Measurements from ENCODE around the gene THAP6.
"Not testable (repeated sequence)": the region's sequence is repeated elsewhere in the genome, so short reads cannot be mapped to it uniquely, and the experiment has no call there.

THAP6 gene

DNA sequence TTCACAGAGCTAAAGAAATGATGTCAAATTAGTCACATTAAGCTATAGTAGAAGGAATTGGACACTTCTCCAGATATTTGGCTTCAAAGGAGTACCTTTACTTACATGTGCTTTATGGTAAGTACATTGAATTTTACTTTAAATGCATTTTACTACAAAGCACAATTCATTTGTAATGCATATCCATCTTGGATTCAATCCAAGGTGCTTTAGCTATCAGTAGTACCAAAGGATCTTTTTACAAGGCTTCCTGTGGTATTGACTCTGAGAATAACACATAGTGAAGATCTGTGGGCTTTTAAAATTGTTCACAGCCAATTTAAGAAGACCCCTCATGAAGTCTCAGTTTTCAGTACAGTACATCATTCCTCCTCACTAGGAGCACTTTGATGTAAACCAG is 13.2 kb downstream of the THAP6 start:
- no peak for DNase-seq

DNA sequence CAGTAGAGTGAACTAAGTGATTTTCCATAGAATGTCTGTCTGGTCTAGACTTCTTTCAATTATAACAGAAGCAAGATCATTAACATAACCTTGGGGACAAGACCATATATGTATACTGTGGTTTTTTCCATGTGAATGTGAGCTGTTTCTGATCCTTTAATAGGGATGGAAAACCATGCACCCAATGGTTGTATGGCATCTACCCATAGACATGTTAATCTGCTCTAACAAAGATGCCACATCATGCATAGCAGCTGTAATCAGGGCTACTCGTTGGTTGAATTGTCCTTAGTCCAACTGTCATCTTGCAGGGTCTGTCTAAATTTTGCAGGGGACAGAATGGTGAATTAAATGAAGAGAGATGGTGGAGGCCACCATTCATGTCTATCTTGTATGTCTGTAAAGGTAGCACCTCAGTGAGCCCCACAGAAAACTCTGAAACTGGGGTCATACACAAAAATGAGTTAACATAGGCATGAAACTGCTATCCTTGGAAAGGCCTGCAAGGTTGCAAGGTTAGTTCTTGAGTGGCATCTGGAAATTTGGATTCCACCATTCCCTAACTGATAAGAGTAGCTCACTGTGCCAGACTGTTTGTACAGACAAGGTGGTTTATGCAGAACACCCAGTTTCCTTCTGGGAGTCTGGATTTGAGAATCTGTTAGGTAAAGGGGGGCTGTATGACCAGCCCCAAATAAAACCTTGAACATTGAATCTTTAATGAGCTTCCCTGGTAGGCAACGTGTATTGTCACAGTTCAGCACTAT is 16.5 kb downstream of the THAP6 start:
- no peak for DNase-seq

DNA sequence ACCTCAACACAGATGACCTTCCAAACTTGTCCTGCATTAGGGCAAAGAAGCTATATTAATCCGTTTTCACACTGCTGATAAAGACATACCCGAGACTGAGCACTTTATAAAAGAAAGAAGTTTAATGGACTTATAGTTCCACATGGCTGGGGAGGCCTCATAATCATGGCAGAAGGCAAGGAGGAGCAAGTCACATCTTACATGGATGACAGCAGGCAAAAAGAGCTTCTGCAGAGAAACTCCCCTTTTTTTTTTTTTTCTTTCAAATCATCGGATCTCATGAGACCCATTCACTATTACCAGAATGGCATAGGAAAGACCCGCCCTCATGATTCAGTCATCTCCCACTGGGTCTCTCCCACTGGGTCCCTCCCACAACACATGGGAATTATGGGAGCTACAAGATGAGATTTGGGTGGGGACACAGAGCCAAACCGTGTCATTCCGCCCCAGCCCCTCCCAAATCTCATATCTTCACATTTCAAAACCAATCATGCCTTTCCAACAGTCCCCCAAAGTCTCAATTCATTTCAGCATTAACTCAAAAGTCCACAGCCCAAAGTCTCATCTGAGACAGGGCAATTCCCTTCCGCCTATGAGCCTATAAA is 17.4 kb downstream of the THAP6 start:
- not testable (repeated sequence) for DNase-seq

DNA sequence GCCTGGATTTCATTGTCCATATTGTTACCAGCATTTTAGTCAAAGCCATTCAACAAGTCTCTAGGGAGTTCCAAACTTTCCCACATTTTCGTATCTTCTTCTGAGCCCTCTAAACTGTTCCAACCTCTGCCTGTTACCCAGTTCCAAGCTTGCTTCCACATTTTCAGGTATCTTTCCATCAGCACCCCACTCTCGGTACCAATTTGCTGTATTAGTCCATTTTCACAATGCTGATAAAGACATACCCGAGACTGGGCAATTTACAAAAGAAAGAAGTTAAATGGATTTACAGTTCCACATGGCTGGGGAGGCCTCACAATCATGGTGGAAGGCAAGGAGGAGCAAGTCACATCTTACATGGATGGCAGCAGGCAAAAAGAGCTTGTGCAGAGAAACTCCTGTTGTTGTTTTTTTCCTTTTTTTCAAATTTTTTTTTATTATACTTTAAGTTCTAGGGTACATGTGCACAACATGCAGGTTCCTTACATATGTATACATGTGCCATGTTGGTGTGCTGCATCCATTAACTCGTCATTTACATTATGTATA is 19.1 kb downstream of the THAP6 start:
- not testable (repeated sequence) for DNase-seq

DNA sequence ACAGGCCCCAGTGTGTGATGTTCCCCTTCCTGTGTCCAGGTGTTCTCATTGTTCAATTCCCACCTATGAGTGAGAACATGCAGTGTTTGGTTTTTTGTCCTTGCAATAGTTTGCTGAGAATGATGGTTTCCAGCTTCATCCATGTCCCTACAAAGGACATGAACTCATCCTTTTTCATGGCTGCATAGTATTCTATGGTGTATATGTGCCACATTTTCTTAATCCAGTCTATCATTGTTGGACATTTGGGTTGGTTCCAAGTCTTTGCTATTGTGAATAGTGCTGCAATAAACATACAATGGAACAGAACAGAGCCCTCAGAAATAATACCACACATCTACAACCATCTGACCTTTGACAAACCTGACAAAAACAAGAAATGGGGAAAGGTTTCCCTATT is 19.7 kb downstream of the THAP6 start:
- not testable (repeated sequence) for DNase-seq

DNA sequence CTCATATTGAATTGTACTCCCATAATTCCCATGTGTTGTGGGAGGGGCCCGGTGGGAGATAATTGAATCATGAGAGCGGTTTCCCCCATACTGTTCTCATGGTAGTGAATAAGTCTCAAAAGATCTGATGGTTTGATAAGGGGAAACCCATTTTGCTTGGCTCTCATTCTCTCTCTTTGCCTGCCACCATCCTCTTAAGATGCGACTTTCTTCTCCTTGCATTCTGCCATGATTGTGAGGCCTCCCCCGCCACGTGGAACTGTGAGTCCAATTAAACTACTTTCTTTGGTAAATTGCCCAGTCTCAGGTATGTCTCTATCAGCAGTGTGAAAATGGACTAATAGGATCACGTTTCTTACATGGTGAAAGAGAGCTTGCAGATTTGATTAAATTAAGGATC is 23.0 kb downstream of the THAP6 start:
- not testable (repeated sequence) for DNase-seq

DNA sequence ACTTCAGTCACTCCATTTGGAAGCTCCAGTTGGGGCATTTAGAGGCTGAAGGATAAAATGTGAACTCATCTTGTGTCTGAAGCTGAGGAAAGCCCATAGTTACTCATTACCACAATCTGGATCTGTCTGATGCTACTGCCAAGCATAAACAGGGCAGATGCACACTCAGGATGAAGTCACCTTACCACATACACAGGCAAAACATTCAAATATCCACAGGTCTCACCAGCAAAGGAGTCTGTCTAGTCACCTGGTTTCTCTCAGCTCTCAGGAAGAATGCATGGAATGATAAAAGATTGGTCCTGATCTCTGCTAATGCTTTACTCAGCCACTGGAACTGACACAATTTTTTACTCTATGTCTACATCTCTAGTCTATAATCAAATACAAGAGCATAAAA is 28.6 kb downstream of the THAP6 start:
- no peak for DNase-seq

DNA sequence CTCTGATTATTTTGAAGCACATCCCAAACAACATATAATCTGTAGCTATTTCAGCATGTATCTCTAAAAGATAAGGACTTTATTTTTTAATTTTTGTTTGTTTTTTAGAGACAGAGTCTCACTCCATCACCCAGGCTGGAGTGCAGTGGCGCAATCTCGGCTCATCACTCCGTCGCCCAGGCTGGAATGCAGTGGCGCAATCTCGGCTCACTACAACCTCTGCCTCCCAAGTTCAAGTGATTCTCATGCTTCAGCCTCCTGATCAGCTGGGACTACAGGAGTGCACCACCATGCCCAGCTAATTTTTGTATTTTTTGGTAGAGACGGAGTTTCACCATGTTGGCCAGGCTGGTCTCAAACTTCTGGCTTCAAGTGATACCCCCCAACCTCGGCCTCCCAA is 29.9 kb downstream of the THAP6 start:
- DNase-seq = not testable (repeated sequence)

DNA sequence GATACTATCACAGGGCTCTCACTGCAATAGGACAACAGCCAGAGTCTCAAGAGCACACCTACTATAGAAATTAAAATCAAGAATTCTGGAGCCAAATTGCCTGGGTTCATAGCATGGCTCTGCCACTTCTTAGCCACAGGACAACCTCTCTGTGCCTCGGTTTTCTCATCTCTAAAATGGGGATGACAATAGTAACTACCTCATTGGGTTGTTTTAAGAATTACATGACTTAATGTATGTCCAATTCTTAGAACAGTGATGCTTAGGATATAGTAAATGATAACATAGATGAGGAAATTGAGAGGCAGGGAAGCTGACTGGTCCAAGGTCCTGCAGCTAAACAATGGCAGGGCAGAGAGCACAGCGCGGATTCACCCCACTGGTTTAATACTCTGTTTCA is 30.6 kb downstream of the THAP6 start:
- no peak for DNase-seq

DNA sequence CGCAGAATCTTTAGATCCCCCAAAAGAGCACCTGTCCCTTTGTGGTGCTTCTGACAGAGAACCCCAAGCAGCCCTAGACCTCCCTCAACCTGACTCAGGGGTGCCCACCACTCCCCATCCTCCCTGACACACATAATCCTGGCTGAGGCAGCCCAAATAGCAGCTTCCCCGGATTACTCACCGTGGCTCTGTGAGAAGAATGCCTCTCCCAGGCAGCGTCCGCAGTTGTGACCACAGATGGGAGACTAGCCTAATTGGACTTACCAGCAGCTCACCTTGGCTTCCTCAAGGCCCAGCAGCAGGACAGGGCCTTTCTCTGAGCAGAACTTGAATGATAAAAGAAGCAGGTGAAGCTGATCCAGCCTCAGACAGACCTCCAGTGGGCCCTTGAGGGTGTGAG is 31.3 kb downstream of the THAP6 start:
- DNase-seq = no peak

DNA sequence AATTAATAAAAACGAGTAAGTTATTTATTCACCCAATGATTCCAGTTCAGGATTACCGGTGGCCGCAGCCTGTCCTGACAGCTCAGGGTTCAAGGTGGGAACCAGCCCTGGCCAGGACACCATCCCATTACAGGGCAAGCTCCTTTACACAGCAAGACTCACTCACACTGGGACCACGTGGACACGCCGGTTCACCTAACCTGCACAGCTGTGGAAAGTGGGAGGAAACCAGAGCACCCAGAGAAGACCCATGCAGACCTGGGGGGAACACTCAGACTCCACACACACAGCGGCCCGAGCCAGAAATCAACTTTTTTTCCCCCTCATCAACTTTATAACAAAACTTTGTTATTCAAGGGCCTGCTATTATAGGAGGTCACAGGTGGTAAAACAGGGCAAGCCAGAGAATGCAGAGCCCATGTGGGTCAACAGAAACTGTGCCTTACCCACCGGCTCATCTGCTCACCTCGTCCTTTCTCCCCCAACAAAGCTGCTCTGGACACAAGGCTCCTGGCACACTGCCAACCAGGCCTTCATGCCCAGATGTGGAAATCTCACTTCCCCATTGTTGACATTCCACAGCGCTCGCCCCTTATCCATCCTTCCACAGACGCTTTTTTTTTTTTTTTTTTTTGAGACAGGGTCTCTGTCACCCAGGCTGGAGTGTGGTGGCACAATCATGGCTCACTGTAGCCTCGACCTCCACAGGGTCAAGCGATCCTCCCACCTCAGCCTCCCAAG is 33.5 kb downstream of the THAP6 start:
- no peak for DNase-seq

DNA sequence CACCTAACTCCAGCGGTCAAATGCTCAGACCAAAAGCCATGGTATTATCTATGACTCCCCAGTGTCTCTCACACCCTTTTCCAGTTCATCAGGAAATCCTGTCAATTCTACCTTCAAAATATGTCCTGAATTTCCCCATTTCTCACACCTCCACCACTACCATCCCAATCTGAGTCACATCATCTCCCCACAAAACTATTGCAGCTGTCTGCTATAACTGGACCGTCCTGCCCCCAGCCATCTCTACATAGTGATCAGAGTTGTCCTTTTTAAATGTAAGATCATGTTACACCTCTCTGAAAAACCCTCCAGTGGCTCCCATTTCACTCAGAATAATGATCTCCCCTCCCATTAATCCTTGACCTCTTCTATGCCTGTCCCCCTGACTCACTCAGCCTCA is 34.7 kb downstream of the THAP6 start:
- no peak for DNase-seq

DNA sequence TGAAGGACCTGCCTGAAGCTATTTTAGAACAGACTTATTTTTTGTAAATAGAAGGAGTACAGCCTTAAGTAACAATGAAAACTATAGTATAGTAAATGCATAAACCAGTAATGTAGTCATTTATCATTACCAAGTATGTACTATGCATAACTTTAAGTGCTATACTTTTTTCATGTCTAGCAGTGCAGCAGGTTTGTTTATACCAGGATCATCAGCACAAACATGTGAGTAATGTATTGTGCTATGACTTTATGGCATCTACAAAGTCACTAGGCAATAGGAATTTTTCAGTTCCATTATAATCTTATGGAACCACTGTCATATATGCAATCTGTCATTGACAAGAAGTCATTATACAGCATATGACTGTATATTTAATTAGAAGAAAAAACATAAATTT is 38.2 kb downstream of the THAP6 start:
- no peak for DNase-seq

DNA sequence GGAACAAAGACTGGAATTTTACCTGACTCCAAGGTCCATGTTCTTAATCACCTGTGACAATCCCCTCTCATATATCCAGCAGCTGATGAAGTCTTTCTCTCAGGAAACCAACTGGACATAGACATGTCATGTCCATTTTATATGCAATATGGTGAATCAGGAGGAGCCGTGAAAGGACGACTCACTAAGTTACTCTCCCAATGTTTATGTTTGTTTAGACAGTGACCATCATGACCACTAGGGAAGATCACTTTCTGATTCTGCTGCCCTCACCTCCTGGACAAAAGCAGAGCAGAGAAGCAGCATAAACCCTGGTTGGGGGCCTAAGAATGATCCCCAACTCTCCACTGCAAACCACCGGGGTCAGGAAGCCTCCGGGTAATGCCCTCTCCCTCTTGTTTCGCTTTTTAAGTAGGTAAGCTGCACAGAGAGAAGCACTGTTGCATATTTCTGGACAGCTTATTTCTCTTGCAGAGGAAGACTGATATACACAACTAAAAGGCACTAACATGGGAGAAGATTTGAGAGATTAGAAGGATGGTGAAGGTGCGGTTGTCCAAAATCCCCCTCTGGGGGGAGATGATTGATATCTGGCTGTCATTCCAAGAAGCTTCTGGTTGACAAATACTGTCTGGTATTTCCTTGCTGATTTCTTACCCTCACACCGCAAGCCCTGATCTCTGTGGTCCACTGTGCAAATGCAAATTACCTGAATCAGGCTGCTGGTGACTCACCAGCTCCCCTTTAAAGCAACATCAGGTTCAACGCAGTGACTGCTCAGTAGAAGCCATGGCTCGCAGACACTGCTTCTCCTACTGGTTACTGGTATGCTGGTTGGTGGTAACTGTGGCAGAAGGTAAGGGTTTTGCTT is 41.3 kb downstream of the THAP6 start, which contains the start of gene ODAPH:
ODAPH (plus strand) TSS at position 773 of the 871 bp plus-strand sequence; CDS start at position 790, 17 bp downstream.
- DNase-seq = no peak

DNA sequence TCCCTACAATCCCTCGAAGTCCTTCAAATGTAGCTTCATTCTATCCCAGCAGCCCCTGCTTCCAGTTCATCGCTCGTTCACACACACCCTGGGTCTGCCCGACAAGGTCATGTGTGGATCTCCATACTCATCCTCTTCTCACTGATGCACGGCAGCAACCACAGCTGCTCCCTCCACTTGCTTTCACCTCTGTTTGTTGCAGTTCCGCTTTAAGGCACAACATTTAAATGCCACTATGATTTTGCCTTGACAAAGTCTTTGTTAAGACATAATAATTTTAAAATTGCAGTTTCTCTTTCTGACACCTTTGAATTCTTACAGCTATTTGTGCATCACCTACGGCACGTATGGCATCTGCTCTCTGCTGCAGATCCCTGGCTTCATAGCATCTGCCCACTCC is 43.4 kb downstream of the THAP6 start:
- no peak for DNase-seq

DNA sequence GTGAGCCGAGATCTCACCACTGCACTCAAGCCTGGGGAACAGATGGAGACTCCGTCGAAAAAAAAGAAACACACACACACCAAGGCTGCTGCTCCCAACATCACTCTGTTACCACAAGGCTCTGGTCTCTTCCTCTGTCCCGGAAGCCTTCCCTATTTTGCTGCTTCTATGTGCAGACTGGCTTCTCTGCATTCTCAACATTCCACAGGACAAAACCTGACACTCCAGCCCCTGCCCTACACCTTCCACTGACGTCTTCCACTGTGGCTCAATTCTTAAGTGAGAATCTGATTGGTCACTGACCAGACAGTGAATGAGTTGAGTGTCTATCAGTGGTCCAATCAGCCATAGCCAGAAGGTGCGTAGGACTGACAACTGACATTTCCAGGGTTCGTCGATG is 47.5 kb downstream of the THAP6 start:
- DNase-seq = no peak

DNA sequence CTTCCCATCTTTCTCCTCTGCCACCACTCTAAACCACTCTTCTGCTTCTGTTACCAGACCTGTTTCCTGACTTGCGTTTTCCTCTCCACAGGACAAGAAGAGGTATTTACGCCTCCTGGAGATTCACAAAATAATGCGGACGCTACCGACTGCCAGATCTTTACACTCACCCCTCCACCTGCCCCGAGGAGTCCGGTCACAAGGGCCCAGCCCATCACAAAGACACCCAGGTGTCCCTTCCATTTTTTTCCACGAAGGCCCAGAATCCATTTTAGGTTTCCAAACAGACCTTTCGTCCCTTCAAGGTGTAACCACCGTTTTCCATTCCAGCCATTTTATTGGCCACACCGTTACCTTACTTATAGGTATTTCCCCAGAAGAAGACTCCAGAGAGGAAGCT is 49.8 kb downstream of the THAP6 start:
- DNase-seq = no peak

DNA sequence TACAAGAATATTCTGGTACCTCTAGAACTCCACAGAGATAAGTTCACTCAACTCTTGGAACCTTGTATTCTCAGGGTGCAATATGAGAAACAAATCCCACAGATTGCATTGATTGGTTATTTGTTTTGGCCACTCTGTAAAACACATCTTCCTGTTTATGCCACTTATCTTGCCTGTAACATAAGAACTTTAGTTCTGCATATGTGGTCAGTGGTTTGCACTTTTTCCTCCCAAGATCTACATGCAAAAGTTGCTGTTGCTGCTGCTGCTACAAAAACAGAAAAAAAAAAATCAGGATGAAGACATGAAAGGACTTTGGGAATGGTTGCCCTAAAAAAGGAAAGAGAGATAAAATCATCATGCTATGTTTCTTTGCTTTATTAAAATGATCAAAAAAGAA is 51.2 kb downstream of the THAP6 start:
- no peak for DNase-seq

DNA sequence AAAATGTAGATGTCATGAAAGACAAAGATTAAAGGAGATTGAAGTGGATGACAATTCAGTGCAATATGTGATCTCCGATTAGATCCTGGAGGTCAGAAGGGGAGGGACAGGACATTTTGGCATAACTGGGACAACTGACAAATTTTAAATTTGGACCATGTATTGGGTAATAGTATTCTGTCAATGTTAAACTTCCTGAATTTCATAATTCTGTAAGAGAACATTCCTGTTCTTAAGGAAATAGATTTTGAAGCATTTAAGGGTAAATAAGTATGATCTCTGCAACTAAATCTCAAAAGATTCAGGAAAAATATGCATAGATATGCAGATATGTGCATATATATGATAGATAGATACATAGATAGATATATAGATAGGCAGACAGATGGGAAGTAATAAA is 52.6 kb downstream of the THAP6 start:
- DNase-seq = no peak

DNA sequence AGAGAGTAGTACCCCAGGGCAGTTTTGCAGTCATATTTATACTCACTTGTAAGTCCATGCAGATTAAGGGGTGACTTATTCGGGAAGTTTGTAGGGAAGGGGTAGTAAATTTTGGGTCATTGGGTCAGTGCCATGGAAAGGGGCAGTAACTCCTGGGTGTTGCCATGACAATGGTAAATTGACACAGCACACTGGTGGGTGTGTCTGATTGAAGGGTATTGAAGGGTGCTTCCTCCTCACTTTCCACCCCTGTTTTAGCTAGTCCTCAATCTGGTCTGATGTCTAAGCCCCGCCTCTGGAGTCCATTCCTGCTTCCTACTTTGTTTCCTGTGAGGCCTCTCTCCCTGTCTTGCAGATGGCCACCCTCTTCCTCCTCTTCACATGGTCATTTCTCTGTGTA is 53.5 kb downstream of the THAP6 start:
- no peak for DNase-seq

Data from NCI-H748 treated with DMSO at 0.1 percent for 48 hours (cell line).